GM03348 (cell line): Measurements from ENCODE around the gene SH3BGRL3.

ENCODE experiments used
- DNase-seq: peaks from one replicate; pipeline ENCODE4 v3.0.0; 2012; ENCODE audit warnings: low spot score

SH3BGRL3 gene

GRCh38 chr1:26277719-26278118 is 2.2 kb upstream of the SH3BGRL3 start:
- DNase-seq: no peak

GRCh38 chr1:26278303-26278702 is 1.6 kb upstream of the SH3BGRL3 start:
- DNase-seq: peak; percentile 68

GRCh38 chr1:26278724-26279455 is 996 bp upstream of the SH3BGRL3 start:
- DNase-seq: peak; percentile 56

- DNase-seq: peak; percentile 70
These were observed 602 bp downstream of the SH3BGRL3 start for GRCh38 chr1:26280333-26281042.

GRCh38 chr1:26281091-26281958 is 1.4 kb downstream of the SH3BGRL3 start:
- DNase-seq: peak; percentile 63

- no peak for DNase-seq
These were observed 2.1 kb downstream of the SH3BGRL3 start for GRCh38 chr1:26281971-26282370.

- no peak for DNase-seq
These were observed 2.6 kb downstream of the SH3BGRL3 start for GRCh38 chr1:26282401-26282918.

- no peak for DNase-seq
These were observed 3.5 kb downstream of the SH3BGRL3 start for GRCh38 chr1:26283279-26283853.

GRCh38 chr1:26283871-26284596 is 4.1 kb downstream of the SH3BGRL3 start:
- no peak for DNase-seq

GRCh38 chr1:26284597-26285347 is 4.9 kb downstream of the SH3BGRL3 start:
- DNase-seq: peak; percentile 90

- peak; percentile 6 for DNase-seq
These were observed 5.6 kb downstream of the SH3BGRL3 start for GRCh38 chr1:26285366-26286063.

GRCh38 chr1:26286064-26286416 is 6.2 kb downstream of the SH3BGRL3 start:
- DNase-seq: peak; percentile 8

GRCh38 chr1:26287033-26287711 is 7.3 kb downstream of the SH3BGRL3 start:
- peak; percentile 28 for DNase-seq

GRCh38 chr1:26287811-26288210 is 7.9 kb downstream of the SH3BGRL3 start:
- DNase-seq: no peak

GRCh38 chr1:26288311-26288941 is 8.5 kb downstream of the SH3BGRL3 start:
- DNase-seq: peak; percentile 4

GRCh38 chr1:26289158-26290059 is 9.5 kb downstream of the SH3BGRL3 start:
- DNase-seq: no peak

GRCh38 chr1:26290122-26290881 is 10.4 kb downstream of the SH3BGRL3 start:
- DNase-seq: peak; percentile 1
